Hypothalamus (tissue), 51 donors: ENCODE results near the gene GSTA3.
"Not testable (repeated sequence)": the region's sequence is repeated elsewhere in the genome, so short reads cannot be mapped to it uniquely, and the experiment has no call there.

ENCODE experiments used
- DNase-seq, 51 donors: peaks; one replicate each; lab custom pipeline; 2025; lab: John Stamatoyannopoulos, UW

GSTA3 gene

GRCh38 chr6:52870335-52871091 is 39.0 kb downstream of the GSTA3 start:
- DNase-seq: not testable (repeated sequence)

- DNase-seq: not testable (repeated sequence)
Measured at GRCh38 chr6:52868899-52869298, 40.6 kb downstream of the GSTA3 start.

GRCh38 chr6:52868240-52868639 is 41.3 kb downstream of the GSTA3 start:
- no peak for DNase-seq

- DNase-seq: not testable (repeated sequence)
Measured at GRCh38 chr6:52861151-52861550, 48.3 kb downstream of the GSTA3 start.

- no peak for DNase-seq
Measured at GRCh38 chr6:52858416-52858815, 51.1 kb downstream of the GSTA3 start.

- not testable (repeated sequence) for DNase-seq
Measured at GRCh38 chr6:52856137-52856536, 53.4 kb downstream of the GSTA3 start.

- DNase-seq: no peak
Measured at GRCh38 chr6:52849137-52849536, 60.4 kb downstream of the GSTA3 start.
